Measurements from ENCODE around the gene NEMP1. TPM values are rescaled to one million over a fixed set of nuclear protein-coding genes. Genes with fewer than 3 reads are reported as not detected.
"Not testable (repeated sequence)": the region's sequence is repeated elsewhere in the genome, so short reads cannot be mapped to it uniquely, and the experiment has no call there.

NEMP1 gene
- total and polyA plus RNA-seq, 2 donors: 8.5 to 18.0 TPM

GRCh38 chr12:57072661-57073060, 5.9 kb downstream of the NEMP1 start:
- Histone ChIP-seq H3K27ac (ENCODE audit: low read depth) (no peak overlapping the region), H3K4me1 (ENCODE audit: insufficient read depth) (no peaks in the 10 kb centered on the region), H3K4me3 (ENCODE audit: low read depth, low read length) (no peak overlapping the region), H3K36me3 (ENCODE audit: insufficient read depth) (peaks cover 2% of the 10 kb centered on the region)
- WGBS: 54% methylated on average over 2 of the region's 2 CpGs
- no peak for DNase-seq (ENCODE audit: extremely low spot score)

- peak; percentile 59 for DNase-seq (ENCODE audit: extremely low spot score)
- no peak overlapping the region for H3K4me3 ChIP-seq (ENCODE audit: low read depth, low read length)
- peak overlapping the region; percentile 33 for H3K27ac ChIP-seq (ENCODE audit: low read depth)
- WGBS: 27% methylated on average over 3 of the region's 3 CpGs
- H3K36me3 ChIP-seq (ENCODE audit: insufficient read depth): peaks cover 1% of the 10 kb centered on the region
- no peaks in the 10 kb centered on the region for H3K4me1 ChIP-seq (ENCODE audit: insufficient read depth)
These were observed 9.1 kb downstream of the NEMP1 start for GRCh38 chr12:57069523-57069922.

- no peak overlapping the region for H3K4me3 ChIP-seq (ENCODE audit: low read depth, low read length)
- WGBS: 91% methylated on average over 2 of the region's 2 CpGs
- no peak overlapping the region for H3K27ac ChIP-seq (ENCODE audit: low read depth)
- no peak for DNase-seq (ENCODE audit: extremely low spot score)
- no peaks in the 10 kb centered on the region for H3K36me3 ChIP-seq (ENCODE audit: insufficient read depth)
- no peaks in the 10 kb centered on the region for H3K4me1 ChIP-seq (ENCODE audit: insufficient read depth)
These were observed 12.3 kb downstream of the NEMP1 start for GRCh38 chr12:57066245-57066644.

GRCh38 chr12:57063991-57064685, 14.5 kb downstream of the NEMP1 start:
- no peaks in the 10 kb centered on the region for H3K36me3 ChIP-seq (ENCODE audit: insufficient read depth)
- H3K4me1 ChIP-seq (ENCODE audit: insufficient read depth): no peaks in the 10 kb centered on the region
- no peak overlapping the region for H3K4me3 ChIP-seq (ENCODE audit: low read depth, low read length)

GRCh38 chr12:57058454-57058853, 20.1 kb downstream of the NEMP1 start:
- Histone ChIP-seq H3K36me3 (ENCODE audit: insufficient read depth) (peaks cover 3% of the 10 kb centered on the region), H3K27ac (ENCODE audit: low read depth) (no peak overlapping the region), H3K4me1 (ENCODE audit: insufficient read depth) (no peaks in the 10 kb centered on the region), H3K4me3 (ENCODE audit: low read depth, low read length) (no peak overlapping the region)
- no peak for DNase-seq (ENCODE audit: extremely low spot score)
- 96% methylated on average over 1 of the region's 1 CpG for WGBS

More at GRCh38 chr12:57063991-57064685, 14.5 kb downstream of the NEMP1 start:
- WGBS: 71% methylated on average over 5 of the region's 5 CpGs
- H3K27ac ChIP-seq (ENCODE audit: low read depth): no peak overlapping the region
- no peak for DNase-seq (ENCODE audit: extremely low spot score)

- Histone ChIP-seq H3K36me3 (ENCODE audit: insufficient read depth) (peaks cover 3% of the 10 kb centered on the region), H3K27ac (ENCODE audit: low read depth) (peak overlapping the region; percentile 44), H3K4me3 (ENCODE audit: low read depth, low read length) (no peak overlapping the region), H3K4me1 (ENCODE audit: insufficient read depth) (no peaks in the 10 kb centered on the region)
- peak; percentile 29 for DNase-seq (ENCODE audit: extremely low spot score)
- WGBS: 87% methylated on average over 6 of the region's 6 CpGs
These were observed 21.4 kb downstream of the NEMP1 start for GRCh38 chr12:57057067-57057751.

- H3K27ac ChIP-seq (ENCODE audit: low read depth): no peak overlapping the region
- WGBS: 61% methylated on average over 3 of the region's 3 CpGs
These were observed 22.8 kb downstream of the NEMP1 start for GRCh38 chr12:57055824-57056223.

GRCh38 chr12:57053901-57054300, 24.7 kb downstream of the NEMP1 start:
- H3K27ac ChIP-seq (ENCODE audit: low read depth); H3K4me3 ChIP-seq (ENCODE audit: low read depth, low read length); H3K36me3 ChIP-seq (ENCODE audit: insufficient read depth); DNase-seq (ENCODE audit: extremely low spot score); H3K4me1 ChIP-seq (ENCODE audit: insufficient read depth): not testable (repeated sequence)
- WGBS: 97% methylated on average over 4 of the region's 4 CpGs

More at GRCh38 chr12:57055824-57056223, 22.8 kb downstream of the NEMP1 start:
- Histone ChIP-seq H3K4me1 (ENCODE audit: insufficient read depth) (no peaks in the 10 kb centered on the region), H3K36me3 (ENCODE audit: insufficient read depth) (peaks cover 3% of the 10 kb centered on the region), H3K4me3 (ENCODE audit: low read depth, low read length) (no peak overlapping the region)
- no peak for DNase-seq (ENCODE audit: extremely low spot score)

- WGBS: 95% methylated on average over 4 of the region's 4 CpGs
- not testable (repeated sequence) for H3K27ac ChIP-seq (ENCODE audit: low read depth); DNase-seq (ENCODE audit: extremely low spot score); H3K4me3 ChIP-seq (ENCODE audit: low read depth, low read length); H3K4me1 ChIP-seq (ENCODE audit: insufficient read depth); H3K36me3 ChIP-seq (ENCODE audit: insufficient read depth)
These were observed 25.4 kb downstream of the NEMP1 start for GRCh38 chr12:57053146-57053545.

GRCh38 chr12:57051011-57051410, 27.6 kb downstream of the NEMP1 start:
- 92% methylated on average over 1 of the region's 1 CpG for WGBS
- Histone ChIP-seq H3K4me1 (ENCODE audit: insufficient read depth) (no peaks in the 10 kb centered on the region), H3K27ac (ENCODE audit: low read depth) (no peak overlapping the region), H3K4me3 (ENCODE audit: low read depth, low read length) (no peak overlapping the region), H3K36me3 (ENCODE audit: insufficient read depth) (no peaks in the 10 kb centered on the region)
- DNase-seq (ENCODE audit: extremely low spot score): no peak

GRCh38 chr12:57049890-57050289, 28.7 kb downstream of the NEMP1 start, which contains the start of gene MYO1A:
TSS of gene MYO1A (minus strand) at chr12:57050129. CDS start at chr12:57048323, 1,806 bp downstream.
- Histone ChIP-seq H3K27ac (ENCODE audit: low read depth) (no peak within 1 kb of the TSS), H3K4me1 (ENCODE audit: insufficient read depth) (no peaks in the 10 kb centered on the region), H3K4me3 (ENCODE audit: low read depth, low read length) (no peak within 1 kb of the TSS), H3K36me3 (ENCODE audit: insufficient read depth) (no peaks in the 10 kb centered on the region)
- DNase-seq (ENCODE audit: extremely low spot score): no peak
- WGBS: 31% methylated on average over 2 of the region's 2 CpGs

GRCh38 chr12:57049119-57049446, 29.5 kb downstream of the NEMP1 start:
- no peak overlapping the region for H3K4me3 ChIP-seq (ENCODE audit: low read depth, low read length)
- no peak for DNase-seq (ENCODE audit: extremely low spot score)
- H3K27ac ChIP-seq (ENCODE audit: low read depth): no peak overlapping the region
- WGBS: 89% methylated on average over 4 of the region's 4 CpGs
- H3K36me3 ChIP-seq (ENCODE audit: insufficient read depth): no peaks in the 10 kb centered on the region
- no peaks in the 10 kb centered on the region for H3K4me1 ChIP-seq (ENCODE audit: insufficient read depth)

GRCh38 chr12:57048423-57049118, 30.0 kb downstream of the NEMP1 start:
- DNase-seq (ENCODE audit: extremely low spot score): no peak
- no peaks in the 10 kb centered on the region for H3K36me3 ChIP-seq (ENCODE audit: insufficient read depth)
- no peak overlapping the region for H3K4me3 ChIP-seq (ENCODE audit: low read depth, low read length)
- no peak overlapping the region for H3K27ac ChIP-seq (ENCODE audit: low read depth)
- WGBS: 79% methylated on average over 1 of the region's 1 CpG
- H3K4me1 ChIP-seq (ENCODE audit: insufficient read depth): no peaks in the 10 kb centered on the region

- Histone ChIP-seq H3K4me1 (ENCODE audit: insufficient read depth) (no peaks in the 10 kb centered on the region), H3K27ac (ENCODE audit: low read depth) (no peak overlapping the region), H3K4me3 (ENCODE audit: low read depth, low read length) (no peak overlapping the region), H3K36me3 (ENCODE audit: insufficient read depth) (no peaks in the 10 kb centered on the region)
- WGBS: 67% methylated on average over 1 of the region's 1 CpG
- no peak for DNase-seq (ENCODE audit: extremely low spot score)
These were observed 30.6 kb downstream of the NEMP1 start for GRCh38 chr12:57047981-57048380.
